Activated CD8-positive, alpha-beta T cell treated with anti-CD3 and anti-CD28 coated beads, Interleukin-2, amount 10 ng/mL, durations not matched to agents 7 days and 5 days (primary cell): ENCODE measurements around the gene TLCD3A. TPM values are rescaled to one million over a fixed set of nuclear protein-coding genes. Genes with fewer than 3 reads are reported as not detected.
"Not testable (repeated sequence)": the region's sequence is repeated elsewhere in the genome, so short reads cannot be mapped to it uniquely, and the experiment has no call there.

Source experiments
- ATAC-seq: fragments of 150-1000 bp; cut with Tn5 transposase; one replicate; pipeline ENCODE4 v1.10.0; 2021; ENCODE audit warnings: moderate library complexity
- CTCF ChIA-PET: fragments of 350-600 bp; sonication (Branson Sonifier 250); formaldehyde crosslinking; loops from one replicate; lab custom pipeline; 2021; ENCODE audit warnings: antibody characterized with exemption; lab: Charles Lee
- POLR2A ChIA-PET: fragments of 350-600 bp; sonication (Branson Sonifier 250); formaldehyde crosslinking; loops from one replicate; lab custom pipeline; 2021; ENCODE audit warnings: antibody characterized with exemption; lab: Charles Lee
- DNase-seq: peaks from one replicate; pipeline ENCODE4 v3.0.0-alpha.2; 2020
- H3K27ac Mint-ChIP-seq: one replicate; pipeline ENCODE4 v1.8.0; 2021; ENCODE audit warnings: mild to moderate bottlenecking, mixed read lengths
- H3K27me3 Mint-ChIP-seq: one replicate; pipeline ENCODE4 v1.8.0; 2021; ENCODE audit warnings: low read depth, mixed read lengths
- H3K36me3 Mint-ChIP-seq: one replicate; pipeline ENCODE4 v1.8.0; 2021; ENCODE audit warnings: low read depth, mixed read lengths
- H3K4me1 Mint-ChIP-seq: one replicate; pipeline ENCODE4 v1.8.0; 2021; ENCODE audit warnings: low read depth, mixed read lengths
- H3K4me3 Mint-ChIP-seq: one replicate; pipeline ENCODE4 v1.8.0; 2021; ENCODE audit warnings: mild to moderate bottlenecking, mixed read lengths
- H3K9me3 Mint-ChIP-seq: one replicate; pipeline ENCODE4 v1.8.0; 2022; ENCODE audit warnings: mixed read lengths; ENCODE audit not compliant: insufficient read depth
- total RNA-seq, 2 experiments: library from RNA; stranded (reverse); gene quantifications; one replicate each; pipeline ENCODE4 v1.2.3, GENCODE V29; 2021

Gene TLCD3A
- total RNA-seq, 2 experiments from 2014 or later = 17.0 to 17.9 TPM

DNA sequence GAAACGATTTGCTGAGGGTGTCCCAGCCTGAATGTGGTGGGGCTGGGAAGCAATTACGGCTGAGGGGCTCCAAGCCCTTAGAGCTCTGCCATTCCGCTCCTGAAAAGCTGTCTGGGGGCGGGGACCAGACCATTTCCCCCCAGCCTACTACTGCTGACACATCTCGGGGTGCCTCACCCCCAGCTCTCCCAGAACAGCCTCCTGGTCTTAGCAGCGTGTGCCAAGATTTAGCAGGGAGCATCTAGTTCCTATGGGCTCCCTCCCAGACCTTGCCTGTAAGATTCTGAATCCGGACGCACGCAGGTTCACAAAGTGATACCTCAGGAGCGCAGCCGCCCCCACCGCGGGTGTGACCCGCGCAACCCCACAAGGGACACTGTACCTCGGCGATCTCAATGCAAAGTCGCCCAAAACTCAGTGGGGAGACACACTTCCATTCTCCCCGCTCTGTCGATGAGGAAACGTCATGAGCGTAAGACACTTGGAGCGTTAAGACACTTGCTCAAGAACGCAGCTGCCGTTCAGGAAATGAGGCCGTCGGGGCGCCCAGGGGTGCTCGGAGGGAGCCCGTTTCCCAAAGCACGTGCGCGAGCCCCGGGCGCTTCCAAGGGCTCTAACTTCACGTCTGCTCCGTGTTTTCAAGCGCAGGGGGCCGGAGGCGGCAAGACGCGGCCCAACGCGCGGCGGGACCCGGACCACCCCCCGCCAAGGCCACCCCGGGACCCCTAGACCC is 19.0 kb downstream of the TLCD3A start:
- Mint-ChIP-seq H3K36me3 (peaks cover 49% of the 10 kb centered on the region), H3K27me3 (no peaks in the 10 kb centered on the region), H3K4me3 (peak overlapping the region; percentile 95), H3K27ac (peak overlapping the region; percentile 90), H3K4me1 (peaks cover 31% of the 10 kb centered on the region), H3K9me3 (no peaks in the 10 kb centered on the region)
- ChIA-PET CTCF (interaction anchor here (0.8 to 2.3 kb wide), 8 partner anchors 10 to 339 kb away, joined by 3 to 13 read pairs (median 6); partner anchors contain the start of genes GLOD4, MRM3, TIMM22 and VPS53), POLR2A (interaction anchor here (0.9 to 1.8 kb wide), 5 partner anchors 15 to 333 kb away, joined by 3 to 4 read pairs (median 3); partner anchors contain the start of genes GLOD4 and MRM3)
- ATAC-seq = peak; percentile 59
- peak; percentile 72 for DNase-seq

DNA sequence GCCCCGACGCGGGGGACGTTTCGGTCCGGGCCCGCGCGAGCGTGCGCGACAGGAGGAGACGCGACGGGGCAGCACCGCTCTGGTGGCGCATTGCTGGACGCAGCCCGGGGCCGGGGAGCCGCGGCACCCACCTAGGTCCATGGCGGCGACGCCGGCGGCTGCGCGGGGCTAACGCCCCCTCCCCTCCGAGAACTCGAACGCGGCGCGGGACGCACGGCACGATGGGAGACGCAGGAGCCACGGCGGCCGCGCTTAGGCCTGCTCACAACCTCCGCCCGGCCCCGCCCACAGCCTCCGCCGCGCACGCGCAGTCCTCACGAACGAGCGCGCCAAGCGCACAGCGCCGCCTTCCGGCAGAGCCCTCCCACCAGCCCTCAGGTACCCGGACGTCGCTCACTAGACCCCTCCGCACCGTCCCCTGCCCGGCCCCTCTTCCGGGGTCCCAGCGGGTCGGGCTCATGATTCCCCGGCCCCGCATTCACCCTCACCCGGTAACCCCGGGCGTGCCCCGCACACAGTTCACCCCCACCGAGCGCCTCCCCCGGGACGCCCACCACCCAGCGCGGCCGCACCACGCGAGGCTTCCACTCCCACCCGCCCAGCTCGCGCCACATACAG is 19.7 kb downstream of the TLCD3A start, which contains the start of gene GEMIN4:
Gene GEMIN4 (minus strand): TSS at position 263 of the 618 bp plus-strand sequence. CDS start 122 bp downstream, at position 141.
- Mint-ChIP-seq H3K4me3 (peak within 1 kb of the TSS; percentile 95), H3K9me3 (no peaks in the 10 kb centered on the region), H3K27ac (peak within 1 kb of the TSS; percentile 96), H3K36me3 (peaks cover 49% of the 10 kb centered on the region), H3K27me3 (no peaks in the 10 kb centered on the region), H3K4me1 (peaks cover 31% of the 10 kb centered on the region)
- peak; percentile 97 for DNase-seq
- ChIA-PET POLR2A (interaction anchor here (1.0 to 3.6 kb wide), 5 partner anchors 15 to 335 kb away, joined by 3 to 17 read pairs (median 4); partner anchors contain the start of genes GLOD4 and MRM3), CTCF (interaction anchor here (0.9 to 2.2 kb wide), 13 partner anchors 8 to 340 kb away, joined by 3 to 13 read pairs (median 5); partner anchors contain the start of genes TIMM22 and VPS53)
- peak; percentile 88 for ATAC-seq

DNA sequence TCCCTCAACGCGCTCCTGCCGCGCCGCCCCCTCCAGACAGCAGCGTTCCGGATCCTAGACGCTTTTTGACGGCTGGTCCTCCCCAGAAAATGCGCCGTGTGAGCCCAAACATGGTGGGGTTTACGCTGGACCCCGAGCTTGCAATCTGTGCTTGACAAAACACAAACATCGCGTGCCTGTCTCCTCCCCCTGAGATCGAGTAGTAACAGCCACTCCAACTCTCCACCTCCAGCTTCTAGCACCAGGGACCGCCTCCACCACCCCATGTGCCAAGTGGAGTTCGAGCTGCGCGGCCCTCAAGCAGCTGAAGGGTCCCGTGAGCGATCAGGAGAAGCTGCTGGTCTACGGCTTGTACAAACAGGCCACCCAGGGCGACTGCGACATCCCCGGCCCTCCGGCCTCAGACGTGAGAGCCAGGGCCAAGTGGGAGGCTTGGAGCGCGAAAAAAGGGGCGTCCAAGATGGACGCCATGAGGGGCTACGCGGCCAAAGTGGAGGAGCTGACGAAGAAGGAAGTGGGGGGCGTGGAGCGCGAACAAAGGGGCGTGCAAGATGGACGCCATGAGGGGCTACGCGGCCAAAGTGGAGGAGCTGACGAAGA is 20.3 kb downstream of the TLCD3A start:
- H3K9me3 Mint-ChIP-seq = no peaks in the 10 kb centered on the region
- no peaks in the 10 kb centered on the region for H3K27me3 Mint-ChIP-seq
- CTCF ChIA-PET = interaction anchor here (0.6 to 2.2 kb wide), 13 partner anchors 9 to 434 kb away, joined by 3 to 13 read pairs (median 4); partner anchors contain the start of genes GLOD4, MRM3 and VPS53
- peaks cover 31% of the 10 kb centered on the region for H3K4me1 Mint-ChIP-seq
- ATAC-seq (peak; percentile 6), DNase-seq (peak; percentile 54)
- POLR2A ChIA-PET = interaction anchor here (0.7 to 3.6 kb wide), 6 partner anchors 11 to 336 kb away, joined by 3 to 17 read pairs (median 4); partner anchors contain the start of genes GLOD4 and MRM3
- H3K36me3 Mint-ChIP-seq = peaks cover 45% of the 10 kb centered on the region
- peak overlapping the region; percentile 95 for H3K4me3 Mint-ChIP-seq
- H3K27ac Mint-ChIP-seq = peak overlapping the region; percentile 96

DNA sequence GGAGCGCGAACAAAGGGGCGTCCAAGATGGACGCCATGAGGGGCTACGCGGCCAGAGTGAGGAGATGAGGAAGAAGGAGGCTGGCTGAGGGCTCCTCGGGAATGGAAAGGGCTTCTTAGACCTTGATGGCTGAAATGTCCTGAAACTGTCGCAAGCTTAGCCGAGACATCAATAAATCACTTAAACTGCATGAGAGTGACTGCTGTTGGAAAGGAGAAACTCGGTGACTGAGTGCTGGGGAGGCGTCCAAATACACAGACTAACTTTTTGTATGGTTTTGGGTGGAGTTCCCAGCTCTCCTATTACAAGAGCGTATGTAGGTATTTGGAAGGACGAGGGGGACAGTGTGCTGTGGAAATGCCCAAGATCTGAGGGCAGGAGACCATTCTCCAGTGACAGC is 21.0 kb downstream of the TLCD3A start:
- peak overlapping the region; percentile 72 for H3K27ac Mint-ChIP-seq
- POLR2A ChIA-PET = interaction anchor here (0.7 to 3.6 kb wide), 3 partner anchors 10 to 28 kb away, joined by 3 to 17 read pairs (median 3); partner anchors contain the start of genes GLOD4 and MRM3

DNA sequence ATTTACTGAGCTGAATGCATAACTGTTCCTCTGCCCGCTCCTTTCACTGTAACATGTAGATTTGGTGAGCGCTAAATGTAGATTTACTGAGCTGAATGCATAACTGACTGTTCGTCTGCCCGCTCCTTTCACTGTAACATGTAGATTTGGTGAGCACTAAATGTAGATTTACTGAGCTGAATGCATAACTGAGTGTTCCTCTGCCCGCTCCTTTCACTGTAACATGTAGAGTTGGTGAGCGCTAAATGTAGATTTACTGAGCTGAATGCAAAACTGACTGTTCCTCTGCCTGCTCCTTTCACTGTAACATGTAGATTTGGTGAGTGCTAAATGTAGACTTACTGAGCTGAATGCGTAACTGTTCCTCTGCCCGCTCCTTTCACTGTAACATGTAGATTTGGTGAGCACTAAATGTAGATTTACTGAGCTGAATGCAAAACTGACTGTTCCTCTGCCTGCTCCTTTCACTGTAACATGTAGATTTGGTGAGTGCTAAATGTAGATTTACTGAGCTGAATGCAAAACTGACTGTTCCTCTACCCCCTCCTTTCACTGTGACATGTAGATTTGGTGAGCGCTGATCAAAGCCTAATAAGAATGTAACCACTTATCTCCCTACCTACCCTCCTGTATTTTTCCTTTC is 23.0 kb downstream of the TLCD3A start:
- DNase-seq, ATAC-seq, H3K9me3 Mint-ChIP-seq, H3K4me3 Mint-ChIP-seq, H3K27ac Mint-ChIP-seq, H3K27me3 Mint-ChIP-seq: not testable (repeated sequence)
- H3K4me1 Mint-ChIP-seq = peaks cover 22% of the 10 kb centered on the region
- H3K36me3 Mint-ChIP-seq = peaks cover 33% of the 10 kb centered on the region
- ChIA-PET POLR2A (interaction anchor here (0.6 to 3.6 kb wide), 2 partner anchors 26 to 118 kb away, joined by 3 to 17 read pairs; partner anchors contain the start of genes GLOD4 and MRM3), CTCF (interaction anchor here (0.9 to 2.0 kb wide), 4 partner anchors 22 to 343 kb away, joined by 3 to 5 read pairs (median 4); partner anchors contain the start of genes GLOD4 and MRM3)

More for the DNA sequence above, 21.0 kb downstream of the TLCD3A start:
- Mint-ChIP-seq H3K9me3 (no peaks in the 10 kb centered on the region), H3K4me3 (peak overlapping the region; percentile 50), H3K27me3 (no peaks in the 10 kb centered on the region), H3K4me1 (peaks cover 31% of the 10 kb centered on the region), H3K36me3 (peaks cover 38% of the 10 kb centered on the region)
- no peak for ATAC-seq
- no peak for DNase-seq
- CTCF ChIA-PET = interaction anchor here (1.0 to 1.5 kb wide), 6 partner anchors 10 to 341 kb away, joined by 3 to 10 read pairs (median 4); no protein-coding TSS in a partner anchor

DNA sequence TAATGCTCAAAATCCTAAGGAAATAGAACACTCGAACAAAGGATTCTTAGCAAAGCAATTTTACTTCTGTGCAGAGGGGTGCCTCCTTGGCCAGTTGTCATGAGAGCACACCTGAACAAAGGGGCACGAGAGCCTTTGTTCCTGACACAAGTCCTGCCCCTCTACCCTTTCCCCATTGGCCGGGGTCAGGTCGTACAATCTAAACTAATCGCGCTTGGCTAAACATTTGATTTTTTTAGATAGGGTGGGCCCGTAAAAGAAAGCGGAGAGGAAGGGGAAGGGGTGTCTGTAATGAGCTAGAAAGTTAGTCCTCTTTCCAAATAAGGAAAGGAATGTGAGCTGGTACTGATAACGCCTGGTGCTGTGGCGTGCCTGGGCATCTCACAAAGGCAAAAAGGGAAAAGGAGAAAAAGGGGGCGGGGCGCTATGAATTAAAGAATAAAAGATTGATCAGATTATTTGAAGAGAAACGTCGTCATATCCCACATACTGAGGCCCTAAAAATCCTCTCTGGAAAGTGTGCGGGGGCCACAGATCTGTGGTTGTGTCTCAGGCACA is 23.7 kb downstream of the TLCD3A start:
- H3K27ac Mint-ChIP-seq, POLR2A ChIA-PET, ATAC-seq, DNase-seq, H3K9me3 Mint-ChIP-seq, H3K4me3 Mint-ChIP-seq, H3K27me3 Mint-ChIP-seq: not testable (repeated sequence)
- H3K4me1 Mint-ChIP-seq = peaks cover 16% of the 10 kb centered on the region
- peaks cover 29% of the 10 kb centered on the region for H3K36me3 Mint-ChIP-seq
- CTCF ChIA-PET = interaction anchor here (1.1 to 2.0 kb wide), 2 partner anchors 23 to 26 kb away, joined by 3 to 5 read pairs; partner anchors contain the start of genes GLOD4 and MRM3

DNA sequence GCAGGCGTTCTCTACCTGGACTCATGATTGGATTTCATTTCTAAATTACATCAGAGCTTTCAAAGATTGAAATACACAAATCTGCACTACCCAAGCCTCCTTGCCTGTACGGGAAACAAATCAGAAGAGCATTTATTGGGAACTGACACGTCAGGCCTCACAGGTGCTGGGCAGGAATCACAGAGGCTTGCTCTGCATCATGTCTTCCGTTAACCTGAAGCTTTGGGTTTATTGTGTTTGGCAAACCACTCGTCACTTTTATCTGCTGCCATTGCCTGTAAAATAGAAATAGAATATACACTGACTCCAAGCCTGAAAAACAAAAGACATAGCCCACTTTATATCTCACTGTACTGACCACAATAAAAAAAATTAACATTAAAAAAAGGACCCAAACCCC is 27.6 kb downstream of the TLCD3A start:
- Mint-ChIP-seq H3K9me3 (no peaks in the 10 kb centered on the region), H3K4me1 (no peaks in the 10 kb centered on the region), H3K4me3 (no peak overlapping the region), H3K27ac (no peak overlapping the region), H3K36me3 (peaks cover 37% of the 10 kb centered on the region), H3K27me3 (no peaks in the 10 kb centered on the region)
- DNase-seq (no peak), ATAC-seq (no peak)
- ChIA-PET POLR2A (no interaction called here), CTCF (no interaction called here)

DNA sequence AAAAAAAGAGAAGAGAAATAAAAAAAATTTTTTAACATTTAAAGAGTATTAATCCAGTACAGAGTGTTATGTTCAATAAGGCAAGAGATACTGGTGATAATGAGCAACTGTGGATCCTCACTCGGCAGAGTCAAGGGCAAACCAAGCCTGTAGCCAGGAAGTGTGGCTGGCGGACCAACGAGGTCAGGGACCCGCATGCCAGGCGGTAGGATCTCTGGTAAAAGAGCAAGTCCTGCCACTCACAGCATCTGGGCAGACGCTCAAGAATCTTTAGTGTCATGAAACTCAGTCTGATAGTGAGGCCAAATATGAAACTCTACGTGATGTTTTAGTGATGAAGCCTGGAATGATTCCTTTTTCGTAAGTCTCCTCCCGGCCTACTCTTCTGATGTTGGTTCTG is 28.0 kb downstream of the TLCD3A start:
- POLR2A ChIA-PET = no interaction called here
- DNase-seq (no peak), ATAC-seq (no peak)
- H3K9me3 Mint-ChIP-seq = no peaks in the 10 kb centered on the region
- H3K4me3 Mint-ChIP-seq = no peak overlapping the region
- CTCF ChIA-PET = no interaction called here
- H3K27ac Mint-ChIP-seq = no peak overlapping the region
- no peaks in the 10 kb centered on the region for H3K4me1 Mint-ChIP-seq
- H3K36me3 Mint-ChIP-seq = peaks cover 41% of the 10 kb centered on the region
- H3K27me3 Mint-ChIP-seq = no peaks in the 10 kb centered on the region

DNA sequence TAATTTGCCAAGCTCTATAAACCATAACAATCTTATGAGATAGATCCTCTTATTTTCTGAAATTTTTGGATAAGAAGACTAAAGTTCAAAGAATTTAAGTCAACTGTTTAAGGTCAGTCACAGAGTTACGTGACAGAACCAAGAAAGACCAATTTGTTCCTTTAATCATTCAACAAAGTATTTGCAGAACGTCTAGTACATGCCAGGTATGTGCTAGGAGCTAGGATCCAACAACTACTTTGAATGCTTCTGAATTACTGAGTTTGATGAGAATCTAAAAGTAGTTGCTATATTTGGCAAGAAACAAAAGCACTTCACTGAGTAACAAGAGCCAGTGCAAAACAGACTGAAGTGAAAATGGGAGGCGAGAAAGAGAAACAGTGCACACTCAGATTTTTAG is 34.7 kb downstream of the TLCD3A start:
- Mint-ChIP-seq H3K4me3 (no peak overlapping the region), H3K4me1 (no peaks in the 10 kb centered on the region), H3K27me3 (no peaks in the 10 kb centered on the region), H3K36me3 (peaks cover 46% of the 10 kb centered on the region), H3K9me3 (no peaks in the 10 kb centered on the region), H3K27ac (no peak overlapping the region)
- ChIA-PET POLR2A (no interaction called here), CTCF (no interaction called here)
- ATAC-seq = no peak
- no peak for DNase-seq

DNA sequence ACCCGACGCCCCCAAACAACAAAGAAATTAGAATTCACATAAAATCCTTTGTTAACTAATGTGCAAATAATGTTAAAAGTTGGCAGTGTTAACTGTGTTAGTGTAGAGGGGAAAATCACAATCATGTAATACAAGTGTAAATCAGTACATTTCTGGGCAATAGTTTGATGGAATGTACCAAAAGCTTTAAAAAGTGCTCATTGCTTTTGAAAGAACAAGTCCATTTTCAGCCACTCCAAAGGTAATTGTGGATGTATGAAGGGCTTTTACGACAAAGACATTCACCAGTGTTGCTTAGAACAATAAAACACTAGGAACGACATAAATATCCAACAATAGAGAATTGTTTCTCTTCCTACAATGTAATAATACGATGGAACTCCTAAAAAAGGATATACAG is 40.6 kb downstream of the TLCD3A start:
- ChIA-PET POLR2A (interaction anchor here (0.6 to 1.5 kb wide), 2 partner anchors 9 to 16 kb away, joined by 3 to 7 read pairs; partner anchors contain the start of genes GLOD4 and MRM3), CTCF (interaction anchor here (0.9 to 1.0 kb wide), 2 partner anchors 9 to 72 kb away, joined by 3 read pairs; no protein-coding TSS in a partner anchor)
- Mint-ChIP-seq H3K36me3 (peaks cover 73% of the 10 kb centered on the region), H3K27ac (no peak overlapping the region), H3K27me3 (no peaks in the 10 kb centered on the region), H3K4me1 (peaks cover 12% of the 10 kb centered on the region), H3K9me3 (no peaks in the 10 kb centered on the region), H3K4me3 (no peak overlapping the region)
- DNase-seq (no peak), ATAC-seq (no peak)
